HCT116 (cell line): ENCODE results near the gene SCGN. TPM values are rescaled to one million over a fixed set of nuclear protein-coding genes. Genes with fewer than 3 reads are reported as not detected.

Source experiments
- ATAC-seq: fragments of 200-7000 bp; cut with Tn5 transposase; 2 replicates; pipeline ENCODE4 v1.9.1; 2020; ENCODE audit warnings: mild to moderate bottlenecking, moderate library complexity
- BruUV-seq: library from RNA; stranded (reverse); fragments of 400-500 nt; replicated peaks from 2 replicates; lab custom pipeline; 2021; lab: Mats Ljungman, UMichigan
- CTCF ChIA-PET: fragments of 300-600 bp; sonication (Branson Sonifier 250); formaldehyde crosslinking; loops from one replicate; lab custom pipeline; 2021; ENCODE audit warnings: antibody characterized with exemption; lab: Charles Lee
- POLR2A ChIA-PET: fragments of 300-600, 350-600 bp; sonication (Branson Sonifier 250); formaldehyde crosslinking; loops from one replicate; lab custom pipeline; 2021; ENCODE audit warnings: antibody characterized with exemption; lab: Charles Lee
- RAD21 ChIA-PET, 2 experiments: fragments of 300-600 bp; sonication (Branson Sonifier 250); formaldehyde crosslinking; loops; one replicate each; lab custom pipeline; 2023; ENCODE audit warnings: low total read pairs in 2 of 2; ENCODE audit not compliant: uncharacterized antibody in 2 of 2, unreplicated experiment in 2 of 2, low non-redundant PET in 1 of 2; lab: Charles Lee
- DNase-seq: peaks from one replicate; pipeline ENCODE4 v3.0.0-alpha.2; 2010; ENCODE audit warnings: low read depth, low spot score
- H2AFZ ChIP-seq: fragments of 200-600 bp; shearing (Covaris generic), sonication (generic); 2 replicates; pipeline ENCODE4 v1.6.1; 2017; ENCODE audit warnings: low read depth, mixed run types, mixed read lengths, antibody characterized with exemption, low read length; ENCODE audit not compliant: poor library complexity, severe bottlenecking
- H3K27ac ChIP-seq: 2 replicates; pipeline ENCODE4 v1.5.1; 2012; ENCODE audit warnings: low read depth, low read length
- H3K27me3 ChIP-seq: fragments of 200-600 bp; sonication (generic); 2 replicates; pipeline ENCODE4 v1.6.1; 2016; ENCODE audit warnings: mixed run types, low read length, mixed read lengths; ENCODE audit not compliant: insufficient read depth
- H3K36me3 ChIP-seq, 2 experiments: fragments of 200-500 bp in 1 of 2; fragments of 200-600 bp in 1 of 2; sonication (Bioruptor generic) in 1 of 2; sonication (generic) in 1 of 2; 2 replicates each; pipeline versions ENCODE4 v1.5.1 to v1.6.1; 2014 to 2016; ENCODE audit warnings: low read length in 2 of 2, inconsistent platforms in 1 of 2, mixed read lengths in 1 of 2, mixed run types in 1 of 2; ENCODE audit not compliant: insufficient read depth in 2 of 2, control insufficient read depth in 1 of 2
- H3K4me1 ChIP-seq, 2 experiments: fragments of 200-600 bp in 1 of 2; sonication (generic) in 1 of 2; 2 replicates each; pipeline versions ENCODE4 v1.5.1 to v1.6.1; 2012 to 2017; ENCODE audit warnings: low read length in 2 of 2, inconsistent platforms in 1 of 2, mild to moderate bottlenecking in 1 of 2, mixed read lengths in 1 of 2, mixed run types in 1 of 2, moderate library complexity in 1 of 2; ENCODE audit not compliant: insufficient read depth in 2 of 2, control insufficient read depth in 1 of 2
- H3K4me2 ChIP-seq: fragments of 200-600 bp; sonication (generic); 2 replicates; pipeline ENCODE4 v1.6.1; 2017; ENCODE audit warnings: mixed run types, low read length, mixed read lengths
- H3K4me3 ChIP-seq, 2 experiments: fragments of 200-600 bp in 1 of 2; sonication (generic) in 1 of 2; replicated peaks in 1 of 2; 2 replicates each; pipeline ENCODE4 v1.5.1; 2011 to 2016; ENCODE audit warnings: low read length in 2 of 2, control low read depth in 1 of 2, low read depth in 1 of 2, mild to moderate bottlenecking in 1 of 2, mixed read lengths in 1 of 2, mixed run types in 1 of 2
- H3K79me2 ChIP-seq: fragments of 200-600 bp; sonication (generic); 2 replicates; pipeline ENCODE4 v1.6.1; 2017; ENCODE audit warnings: mild to moderate bottlenecking, mixed run types, low read length, moderate library complexity, mixed read lengths; ENCODE audit not compliant: insufficient read depth
- H3K9ac ChIP-seq: fragments of 200-600 bp; sonication (generic); 2 replicates; pipeline ENCODE4 v1.6.1; 2016; ENCODE audit warnings: low read length, mixed read lengths
- H3K9me2 ChIP-seq: fragments of 200-600 bp; sonication (generic), shearing (Covaris generic); 2 replicates; pipeline ENCODE4 v1.6.1; 2017; ENCODE audit warnings: mixed run types, mild to moderate bottlenecking, moderate library complexity; ENCODE audit not compliant: insufficient read depth
- H3K9me3 ChIP-seq, 2 experiments: fragments of 200-500 bp in 1 of 2; fragments of 200-600 bp in 1 of 2; sonication (Bioruptor generic) in 1 of 2; sonication (generic) in 1 of 2; 2 replicates each; pipeline ENCODE4 v1.6.1; 2014 to 2017; ENCODE audit warnings: low read length in 2 of 2, mixed read lengths in 2 of 2, inconsistent platforms in 1 of 2, low read depth in 1 of 2, mild to moderate bottlenecking in 1 of 2, mixed run types in 1 of 2, moderate library complexity in 1 of 2; ENCODE audit not compliant: control insufficient read depth in 1 of 2, insufficient read depth in 1 of 2
- H4K20me1 ChIP-seq: fragments of 200-600 bp; sonication (generic), shearing (Covaris generic); 2 replicates; pipeline ENCODE4 v1.6.1; 2017; ENCODE audit warnings: mixed run types, mild to moderate bottlenecking, moderate library complexity; ENCODE audit not compliant: insufficient read depth
- ELF1 ChIP-seq: IDR thresholded peaks from 2 replicates; pipeline ENCODE4 v1.6.1; 2012; ENCODE audit warnings: low read depth, borderline replicate concordance
- EZH2phosphoT487 ChIP-seq: fragments of 200-600 bp; IDR thresholded peaks from 2 replicates; pipeline ENCODE4 v1.6.1; 2018; ENCODE audit warnings: antibody characterized with exemption, borderline replicate concordance
- JUND ChIP-seq: IDR thresholded peaks from 2 replicates; pipeline ENCODE4 v1.6.1; 2012
- RAD21 ChIP-seq: IDR thresholded peaks from 2 replicates; pipeline ENCODE4 v1.6.1; 2012; ENCODE audit warnings: low read depth, mild to moderate bottlenecking
- REST ChIP-seq: IDR thresholded peaks from 2 replicates; pipeline ENCODE4 v1.6.1; 2012; ENCODE audit warnings: low read depth
- SIN3A ChIP-seq: IDR thresholded peaks from 2 replicates; pipeline ENCODE4 v1.6.1; 2012; ENCODE audit warnings: low read depth
- SP1 ChIP-seq: IDR thresholded peaks from 2 replicates; pipeline ENCODE4 v1.6.1; 2012; ENCODE audit warnings: low read depth
- SRF ChIP-seq: IDR thresholded peaks from 2 replicates; pipeline ENCODE4 v1.6.1; 2012; ENCODE audit warnings: low read depth
- TCF7L2 ChIP-seq: IDR thresholded peaks from 2 replicates; pipeline ENCODE4 v1.7.0; 2011; ENCODE audit warnings: borderline replicate concordance, inconsistent platforms; ENCODE audit not compliant: insufficient read depth, insufficient read length; ENCODE audit errors: extremely low read depth
- YY1 ChIP-seq: IDR thresholded peaks from 2 replicates; pipeline ENCODE4 v1.6.1; 2011; ENCODE audit warnings: low read length, low read depth, moderate library complexity, mild to moderate bottlenecking; ENCODE audit not compliant: insufficient replicate concordance; ENCODE audit errors: extremely low read depth
- ZNF274 ChIP-seq: fragments of 200-500 bp; sonication (Bioruptor generic); IDR thresholded peaks from 2 replicates; pipeline ENCODE4 v1.6.1; 2014; ENCODE audit warnings: mild to moderate bottlenecking, low read depth, low read length, inconsistent platforms
- intact Hi-C: fragments of 100-400 bp; cut with micrococcal nuclease; formaldehyde crosslinking; loops from 2 replicates; pipeline ENCODE4 v1.10.0; 2022
- total RNA-seq: library from RNA; stranded (reverse); gene quantifications from one replicate; pipeline ENCODE4 v1.2.1, GENCODE V29; 2021; ENCODE audit not compliant: unreplicated experiment
- TF ChIP-seq, protein P1 (sequence below): IDR thresholded peaks from 2 replicates; pipeline ENCODE4 v1.6.1; 2011; ENCODE audit warnings: mild to moderate bottlenecking, low read length, moderate library complexity; ENCODE audit not compliant: insufficient replicate concordance; ENCODE audit errors: extremely low read depth

Gene SCGN
- total RNA-seq, 1 experiment from 2014 or later, result not detected

GRCh38 chr6:25735261-25735660 is 83.2 kb downstream of the SCGN start:
- no peak overlapping the region for H3K4me2 ChIP-seq
- no peaks in the 10 kb centered on the region for H3K27me3 ChIP-seq
- no peak for ATAC-seq
- no peaks in the 10 kb centered on the region for H3K4me1 ChIP-seq
- H3K36me3 ChIP-seq, result no peaks in the 10 kb centered on the region
- no peak for DNase-seq
- RAD21 ChIA-PET, result no interaction called here
- H3K9me2 ChIP-seq, result no peaks in the 10 kb centered on the region
- TF ChIP-seq YY1 (no peak), TCF7L2 (no peak), SRF (no peak), RAD21 (no peak), ZNF274 (no peak), REST (no peak), JUND (no peak), SP1 (no peak), ELF1 (no peak), EZH2phosphoT487 (no peak), SIN3A (no peak)
- TF ChIP-seq, protein P1, sequence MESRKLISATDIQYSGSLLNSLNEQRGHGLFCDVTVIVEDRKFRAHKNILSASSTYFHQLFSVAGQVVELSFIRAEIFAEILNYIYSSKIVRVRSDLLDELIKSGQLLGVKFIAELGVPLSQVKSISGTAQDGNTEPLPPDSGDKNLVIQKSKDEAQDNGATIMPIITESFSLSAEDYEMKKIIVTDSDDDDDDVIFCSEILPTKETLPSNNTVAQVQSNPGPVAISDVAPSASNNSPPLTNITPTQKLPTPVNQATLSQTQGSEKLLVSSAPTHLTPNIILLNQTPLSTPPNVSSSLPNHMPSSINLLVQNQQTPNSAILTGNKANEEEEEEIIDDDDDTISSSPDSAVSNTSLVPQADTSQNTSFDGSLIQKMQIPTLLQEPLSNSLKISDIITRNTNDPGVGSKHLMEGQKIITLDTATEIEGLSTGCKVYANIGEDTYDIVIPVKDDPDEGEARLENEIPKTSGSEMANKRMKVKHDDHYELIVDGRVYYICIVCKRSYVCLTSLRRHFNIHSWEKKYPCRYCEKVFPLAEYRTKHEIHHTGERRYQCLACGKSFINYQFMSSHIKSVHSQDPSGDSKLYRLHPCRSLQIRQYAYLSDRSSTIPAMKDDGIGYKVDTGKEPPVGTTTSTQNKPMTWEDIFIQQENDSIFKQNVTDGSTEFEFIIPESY, result no peak
- TF ChIP-seq, all 23 proteins: peak for 0
- CTCF ChIA-PET, result no interaction called here
- intact Hi-C loops, result no loop called here
- POLR2A ChIA-PET, result no interaction called here
- H4K20me1 ChIP-seq, result no peaks in the 10 kb centered on the region
- H3K9me3 ChIP-seq, result 0 out of 4 replicates have a peak, but pooled peaks cover 0 to 8% of the 10 kb centered on the region in 2 experiments
- no peak overlapping the region for H3K9ac ChIP-seq
- no peaks in the 10 kb centered on the region for H3K79me2 ChIP-seq
- no peak overlapping the region for H2AFZ ChIP-seq
- no peak overlapping the region for H3K4me3 ChIP-seq
- BruUV-seq, result no TSS peak
- H3K27ac ChIP-seq, result no peak overlapping the region
